HG02884 (cell line): ENCODE measurements around the gene CCDC187.

Source experiments
- ATAC-seq: cut with Tn5 transposase; IDR thresholded peaks from one replicate; pipeline ENCODE4 v1.9.1; 2021; ENCODE audit warnings: mild to moderate bottlenecking, moderate library complexity; ENCODE audit not compliant: unreplicated experiment

Gene CCDC187

GRCh38 chr9:136339958-136340310 is 36.0 kb upstream of the CCDC187 start:
- ATAC-seq = no peak

GRCh38 chr9:136339173-136339957 is 35.5 kb upstream of the CCDC187 start:
- ATAC-seq = no peak

DNA sequence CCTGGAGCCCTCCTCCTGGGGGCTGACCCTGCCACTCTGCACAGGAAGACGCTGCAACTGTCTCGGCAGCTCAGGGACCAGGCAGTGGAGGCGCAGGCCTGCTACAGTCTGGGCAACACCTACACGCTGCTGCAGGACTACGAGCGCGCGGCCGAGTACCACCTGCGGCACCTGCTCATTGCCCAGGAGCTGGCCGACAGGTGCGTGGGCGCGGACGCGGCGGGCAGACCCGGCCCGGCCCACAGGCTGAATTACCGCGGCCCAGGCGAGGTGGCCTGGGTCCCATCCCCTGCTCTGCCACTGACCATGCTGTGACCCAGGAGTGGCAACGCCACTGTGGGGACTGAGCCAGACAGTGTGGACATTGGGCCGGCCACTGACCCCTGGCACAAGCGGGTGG is 34.6 kb upstream of the CCDC187 start:
- ATAC-seq = no peak

- ATAC-seq = no peak
Observed at GRCh38 chr9:136337416-136338395, 33.8 kb upstream of the CCDC187 start.

DNA sequence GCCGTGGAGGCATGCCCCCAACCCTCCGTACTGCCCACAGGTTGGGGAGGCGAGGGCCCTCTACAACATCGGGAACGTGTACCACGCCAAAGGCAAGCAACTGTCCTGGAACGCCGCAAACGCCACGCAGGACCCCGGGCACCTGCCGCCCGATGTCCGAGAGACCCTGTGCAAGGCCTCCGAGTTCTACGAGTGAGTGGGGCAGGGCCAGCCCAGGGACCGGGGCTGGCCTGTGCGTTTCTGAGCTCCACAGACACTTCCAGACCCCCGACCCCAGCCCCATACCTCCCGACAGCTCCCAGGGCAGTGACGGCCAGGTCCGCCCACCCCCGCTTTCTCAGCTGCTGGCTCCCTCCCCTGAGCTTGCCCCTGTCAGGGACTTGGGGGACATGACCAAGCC is 33.0 kb upstream of the CCDC187 start:
- no peak for ATAC-seq

- no peak for ATAC-seq
Observed at GRCh38 chr9:136336156-136336870, 32.4 kb upstream of the CCDC187 start.

GRCh38 chr9:136335296-136336155 is 31.6 kb upstream of the CCDC187 start:
- ATAC-seq = no peak

GRCh38 chr9:136334541-136334940 is 30.6 kb upstream of the CCDC187 start:
- no peak for ATAC-seq

- ATAC-seq = no peak
Observed at GRCh38 chr9:136333486-136333885, 29.6 kb upstream of the CCDC187 start.

DNA sequence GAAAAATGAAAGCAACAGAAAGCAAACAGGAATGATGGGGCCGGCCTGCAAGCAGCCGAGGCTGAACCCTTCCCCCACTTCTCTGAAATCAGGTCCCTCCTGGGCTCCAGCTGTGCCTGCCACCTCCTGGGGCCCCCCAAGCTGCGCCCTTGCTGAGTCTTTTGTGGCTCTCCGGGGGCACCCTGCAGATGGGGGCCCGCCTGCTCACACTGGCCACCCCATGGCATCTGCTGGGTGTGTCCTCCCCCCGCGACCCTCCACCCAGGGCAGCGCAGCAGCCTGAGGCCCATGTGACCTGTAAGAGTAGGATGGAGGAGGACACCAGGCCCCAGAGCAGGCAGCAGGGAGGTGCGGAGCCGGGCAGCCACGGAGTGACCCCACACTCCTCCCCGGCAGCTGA is 29.2 kb upstream of the CCDC187 start:
- no peak for ATAC-seq

DNA sequence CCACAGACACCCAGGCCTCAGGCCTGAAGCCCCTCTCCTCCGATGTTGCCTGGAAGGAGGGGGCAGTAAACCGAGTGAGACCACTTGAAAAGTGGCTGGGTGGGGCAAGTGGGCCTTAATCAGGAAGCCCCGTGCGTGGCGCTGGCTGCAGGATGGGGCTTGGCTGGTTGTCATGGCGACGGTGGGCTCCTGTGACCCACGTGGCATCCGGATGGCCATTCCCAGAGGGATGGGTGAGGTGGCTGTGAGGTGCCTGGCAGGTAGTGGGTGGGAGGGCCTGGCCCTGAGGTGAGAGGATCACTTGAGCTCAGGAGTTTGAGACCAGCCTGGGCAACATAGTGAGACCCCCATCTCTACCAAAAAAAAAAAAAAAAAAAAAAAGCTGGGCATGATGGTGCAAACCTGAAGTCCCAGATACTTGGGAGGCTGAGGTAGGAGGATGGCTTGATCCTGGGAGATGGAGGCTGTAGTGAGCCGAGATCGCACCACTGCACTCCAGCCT is 28.6 kb upstream of the CCDC187 start:
- no peak for ATAC-seq

DNA sequence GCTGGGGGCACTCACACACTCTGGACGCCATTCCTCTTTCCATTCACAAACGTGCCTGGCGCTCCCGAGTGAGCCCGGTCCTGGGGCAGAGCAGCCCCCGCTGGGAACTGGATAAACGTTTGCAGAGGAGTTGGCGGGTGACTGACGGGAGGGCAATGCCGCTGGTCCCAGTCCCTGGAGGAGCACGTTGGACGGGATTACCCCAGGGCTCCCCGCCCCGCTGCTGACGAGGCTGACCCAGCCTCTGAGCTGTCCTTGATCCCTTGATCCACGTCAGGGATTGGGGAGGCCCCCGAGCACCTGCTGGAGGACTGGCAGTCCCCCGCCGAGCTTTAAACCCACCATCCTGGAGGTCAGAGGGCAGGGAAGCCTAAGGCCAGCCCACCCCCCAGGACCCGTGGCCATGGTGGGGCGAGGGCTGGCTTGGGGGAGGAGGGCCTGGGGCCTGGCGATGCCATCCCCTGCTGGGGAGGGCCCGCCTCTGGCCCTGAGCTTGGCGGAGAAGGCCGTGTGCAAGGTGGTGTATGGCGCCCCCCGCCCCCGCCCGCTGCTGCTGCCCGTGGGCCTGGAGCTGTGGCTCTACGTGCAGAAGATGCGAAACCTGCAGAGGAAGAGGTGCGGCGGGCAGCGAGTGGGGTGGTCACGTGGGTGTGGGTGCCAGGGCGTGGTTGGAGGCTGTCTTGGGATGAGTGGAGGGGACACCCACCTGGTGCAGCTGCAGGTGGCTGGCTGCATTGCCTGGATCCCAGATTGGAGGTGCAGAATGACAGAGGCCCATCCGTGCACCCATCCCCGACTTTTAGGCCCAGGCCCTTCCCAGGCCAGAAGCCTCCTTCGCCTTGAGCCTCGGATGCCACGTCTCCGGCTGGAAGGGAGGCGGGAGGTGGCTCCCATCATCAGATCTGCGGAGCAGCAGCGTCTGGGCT is 27.9 kb upstream of the CCDC187 start:
- no peak for ATAC-seq

GRCh38 chr9:136331030-136331429 is 27.1 kb upstream of the CCDC187 start:
- ATAC-seq = no peak

GRCh38 chr9:136330406-136330990 is 26.6 kb upstream of the CCDC187 start:
- no peak for ATAC-seq

DNA sequence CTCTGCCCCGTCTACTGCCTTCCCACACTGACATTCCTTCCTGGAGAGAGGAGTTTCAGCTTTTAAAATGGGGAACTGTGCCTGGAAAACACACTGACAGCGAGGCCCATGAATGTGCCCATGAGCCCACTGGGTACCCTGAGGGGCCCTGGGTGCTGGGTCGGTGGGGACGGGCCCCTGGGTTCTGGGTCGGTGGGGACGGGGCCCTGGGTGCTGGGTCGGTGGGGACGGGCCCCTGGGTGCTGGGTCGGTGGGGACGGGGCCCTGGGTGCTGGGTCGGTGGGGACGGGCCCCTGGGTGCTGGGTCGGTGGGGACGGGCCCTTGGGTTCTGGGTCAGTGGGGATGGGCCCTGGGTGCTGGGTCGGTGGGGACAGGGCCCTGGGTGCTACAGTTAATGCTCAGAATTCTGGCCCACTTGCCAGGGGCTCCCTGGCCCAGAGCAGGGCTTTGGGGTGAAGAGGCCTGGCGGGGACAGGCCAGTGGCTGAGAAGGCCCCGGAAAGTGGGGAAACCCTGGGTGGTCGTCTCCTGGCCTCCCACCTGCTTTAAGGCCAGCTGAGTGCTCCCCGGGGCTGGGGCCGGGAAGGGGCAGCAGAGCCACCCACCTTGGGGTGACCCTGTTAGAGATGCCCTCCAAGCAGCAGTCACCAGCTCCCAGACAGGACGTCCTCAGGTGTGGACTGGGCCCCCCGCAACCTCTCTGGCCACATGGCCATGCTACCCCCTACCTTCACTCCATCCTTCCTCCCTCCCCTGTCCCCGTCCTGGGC is 25.9 kb upstream of the CCDC187 start:
- ATAC-seq = no peak

DNA sequence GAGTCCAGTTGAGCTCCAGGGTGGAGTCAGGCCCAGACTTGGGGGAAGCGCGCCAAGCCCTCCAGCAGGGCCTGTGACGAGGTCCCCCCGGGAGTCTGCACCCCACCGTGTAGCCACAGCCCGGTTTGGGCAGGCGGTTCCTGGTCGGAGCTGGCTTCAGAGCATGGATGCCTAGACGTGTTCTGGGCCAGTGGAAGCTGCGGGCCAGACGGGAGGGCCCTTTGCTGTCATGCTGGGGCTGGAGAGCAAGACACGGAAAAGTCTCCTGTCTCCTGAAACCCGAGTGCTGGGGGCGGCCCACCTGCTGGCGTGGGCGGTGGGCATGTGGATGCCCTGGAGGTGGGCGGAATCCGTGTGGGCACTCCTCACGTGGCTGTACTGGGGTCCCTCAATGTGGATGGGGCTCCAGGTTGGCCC is 25.3 kb upstream of the CCDC187 start:
- no peak for ATAC-seq

- ATAC-seq = no peak
Observed at GRCh38 chr9:136328622-136329041, 24.7 kb upstream of the CCDC187 start.
